ENCODE data around the gene IQCC.

Gene IQCC

DNA sequence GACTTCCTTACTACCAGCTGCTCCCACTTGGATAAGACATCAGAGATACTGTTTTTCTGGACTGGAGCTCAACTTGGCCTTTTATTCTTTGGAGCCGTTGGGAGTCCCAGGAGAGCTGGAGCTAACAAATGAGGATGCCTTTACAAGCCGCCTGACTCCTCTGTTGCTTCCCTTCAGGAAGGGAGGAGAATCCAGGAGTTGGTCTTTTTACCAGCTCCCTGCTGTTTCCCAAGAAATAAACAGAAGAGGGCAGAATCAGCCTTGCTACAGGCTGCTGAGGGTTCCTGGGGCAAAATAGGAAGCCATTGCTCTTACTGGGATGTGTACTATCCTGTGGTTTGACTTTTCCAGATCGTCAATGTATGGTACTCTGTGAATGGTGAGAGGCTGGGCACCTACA, 18.2 kb downstream of the IQCC start:
- Histone ChIP-seq H3K36me3 (ENCODE audit: insufficient read depth, low read length) (peaks cover 43% of the 10 kb centered on the region), H3K9me3 (ENCODE audit: low read length) (no peaks in the 10 kb centered on the region), H3K4me1 (ENCODE audit: insufficient read depth, low read length, severe bottlenecking) (peaks cover 31% of the 10 kb centered on the region), H3K4me2 (ENCODE audit: low read length) (peak overlapping the region; percentile 62), H3F3A (ENCODE audit: insufficient read depth, low read length) (no peaks in the 10 kb centered on the region), H3K27me3 (ENCODE audit: insufficient read depth, low read length) (no peaks in the 10 kb centered on the region), H3K79me2 (ENCODE audit: insufficient read depth, low read length) (peaks cover 15% of the 10 kb centered on the region), H3K27ac (ENCODE audit: low read depth, low read length, poor library complexity, severe bottlenecking) (no peak overlapping the region), H3K9me2 (ENCODE audit: low read depth, low read length) (no peaks in the 10 kb centered on the region), H3K4me3 (ENCODE audit: low read depth, low read length, poor library complexity, severe bottlenecking) (peak overlapping the region; percentile 84), H3K9ac (ENCODE audit: low read length) (peak overlapping the region; percentile 84; the same call in 1 of the 2 replicates), H4K20me1 (ENCODE audit: insufficient read depth, low read length) (no peaks in the 10 kb centered on the region), H2AFZ (ENCODE audit: low read length) (no peak overlapping the region)
- TF ChIP-seq EZH2 (IDR thresholded peaks at IDR 0.05; ENCODE audit: borderline replicate concordance, low read length) (no peak), CTCF (IDR thresholded peaks at IDR 0.05; ENCODE audit: low read length) (no peak)

- Histone ChIP-seq H3K36me3 (ENCODE audit: insufficient read depth, low read length) (peaks cover 49% of the 10 kb centered on the region), H3F3A (ENCODE audit: insufficient read depth, low read length) (no peaks in the 10 kb centered on the region), H3K9me2 (ENCODE audit: low read depth, low read length) (no peaks in the 10 kb centered on the region), H3K9me3 (ENCODE audit: low read length) (no peaks in the 10 kb centered on the region), H3K4me2 (ENCODE audit: low read length) (no peak overlapping the region), H4K20me1 (ENCODE audit: insufficient read depth, low read length) (no peaks in the 10 kb centered on the region), H3K9ac (ENCODE audit: low read length) (no peak overlapping the region), H3K27ac (ENCODE audit: low read depth, low read length, poor library complexity, severe bottlenecking) (no peak overlapping the region), H3K79me2 (ENCODE audit: insufficient read depth, low read length) (peaks cover 15% of the 10 kb centered on the region), H3K4me1 (ENCODE audit: insufficient read depth, low read length, severe bottlenecking) (peaks cover 31% of the 10 kb centered on the region), H2AFZ (ENCODE audit: low read length) (no peak overlapping the region), H3K27me3 (ENCODE audit: insufficient read depth, low read length) (no peaks in the 10 kb centered on the region), H3K4me3 (ENCODE audit: low read depth, low read length, poor library complexity, severe bottlenecking) (no peak overlapping the region)
- TF ChIP-seq EZH2 (IDR thresholded peaks at IDR 0.05; ENCODE audit: borderline replicate concordance, low read length) (no peak), CTCF (IDR thresholded peaks at IDR 0.05; ENCODE audit: low read length) (no peak)
Observed at GRCh38 chr1:32224285-32224684, 18.8 kb downstream of the IQCC start.

DNA sequence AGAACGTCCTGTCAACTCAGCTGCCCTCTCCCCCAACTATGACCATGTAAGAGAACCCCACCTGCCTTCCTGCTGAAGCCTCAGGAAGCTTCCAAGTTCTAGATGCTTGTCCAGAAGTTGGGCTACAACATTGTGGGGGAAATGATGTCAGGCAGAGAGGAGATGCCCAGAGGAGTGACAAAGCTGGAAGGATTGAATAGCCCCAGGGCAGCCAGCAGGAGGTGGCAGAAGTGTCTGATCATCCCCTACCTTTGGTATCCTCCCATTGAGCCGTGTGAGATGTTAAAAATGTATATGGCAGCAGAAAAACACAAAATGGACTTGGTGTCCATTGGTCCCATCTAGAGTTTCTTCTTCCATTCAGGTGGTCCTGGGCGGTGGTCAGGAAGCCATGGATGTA, 23.3 kb downstream of the IQCC start:
- Histone ChIP-seq H3K27ac (ENCODE audit: low read depth, low read length, poor library complexity, severe bottlenecking) (no peak overlapping the region), H2AFZ (ENCODE audit: low read length) (no peak overlapping the region), H3K4me3 (ENCODE audit: low read depth, low read length, poor library complexity, severe bottlenecking) (no peak overlapping the region), H3K9ac (ENCODE audit: low read length) (no peak overlapping the region), H3K4me1 (ENCODE audit: insufficient read depth, low read length, severe bottlenecking) (peaks cover 8% of the 10 kb centered on the region), H3F3A (ENCODE audit: insufficient read depth, low read length) (no peaks in the 10 kb centered on the region), H3K4me2 (ENCODE audit: low read length) (no peak overlapping the region), H3K9me3 (ENCODE audit: low read length) (no peaks in the 10 kb centered on the region), H3K79me2 (ENCODE audit: insufficient read depth, low read length) (peaks cover 2% of the 10 kb centered on the region), H3K9me2 (ENCODE audit: low read depth, low read length) (no peaks in the 10 kb centered on the region), H3K36me3 (ENCODE audit: insufficient read depth, low read length) (peaks cover 72% of the 10 kb centered on the region), H4K20me1 (ENCODE audit: insufficient read depth, low read length) (no peaks in the 10 kb centered on the region), H3K27me3 (ENCODE audit: insufficient read depth, low read length) (no peaks in the 10 kb centered on the region)
- no peak for TF ChIP-seq EZH2 (IDR thresholded peaks at IDR 0.05; ENCODE audit: borderline replicate concordance, low read length)
- no peak for TF ChIP-seq CTCF (IDR thresholded peaks at IDR 0.05; ENCODE audit: low read length)
